H1 (cell line): ENCODE measurements around the gene ZFPL1. TPM values are rescaled to one million over a fixed set of nuclear protein-coding genes. Genes with fewer than 3 reads are reported as not detected.

ENCODE experiments used
- CTCF ChIA-PET: fragments of 300-600 bp; sonication (Branson Sonifier 250); formaldehyde crosslinking; loops from one replicate; lab custom pipeline; 2021; ENCODE audit not compliant: partially characterized antibody; lab: Charles Lee
- POLR2A ChIA-PET: fragments of 300-600 bp; sonication (Branson Sonifier 250); formaldehyde crosslinking; loops from one replicate; lab custom pipeline; 2021; ENCODE audit warnings: inconsistent platforms; ENCODE audit not compliant: partially characterized antibody; lab: Charles Lee
- DNase-seq, 2 experiments: peaks; one replicate each; pipeline versions ENCODE4 v3.0.0 to v3.0.0-alpha.2; 2010 to 2022; ENCODE audit warnings: low spot score in 2 of 2, low read depth in 1 of 2, mixed read lengths in 1 of 2
- FAIRE-seq: peaks from 2 replicates; lab custom pipeline; 2011; peaks lifted over from hg19 to GRCh38; lab: Jason Lieb, UNC
- H2AFZ ChIP-seq: 2 replicates; pipeline ENCODE4 v1.8.1; 2012; ENCODE audit warnings: low read length, inconsistent platforms
- H2AK5ac ChIP-seq: 2 replicates; pipeline ENCODE4 v1.6.1; 2013; ENCODE audit warnings: low read depth, low read length
- H2BK120ac ChIP-seq: replicated peaks from 2 replicates; pipeline ENCODE3; 2013; ENCODE audit warnings: low read depth, low read length, inconsistent platforms
- H2BK12ac ChIP-seq: 2 replicates; pipeline ENCODE4 v1.6.1; 2013; ENCODE audit warnings: low read depth, low read length
- H2BK15ac ChIP-seq: 2 replicates; pipeline ENCODE4 v1.6.1; 2013; ENCODE audit warnings: low read length
- H2BK20ac ChIP-seq: 2 replicates; pipeline ENCODE4 v1.6.1; 2013; ENCODE audit warnings: low read length
- H2BK5ac ChIP-seq: 2 replicates; pipeline ENCODE4 v1.6.1; 2013; ENCODE audit warnings: low read depth, low read length
- H3K14ac ChIP-seq: 2 replicates; pipeline ENCODE4 v1.6.1; 2013; ENCODE audit warnings: inconsistent platforms; ENCODE audit not compliant: insufficient read length
- H3K18ac ChIP-seq: 2 replicates; pipeline ENCODE4 v1.6.1; 2013; ENCODE audit warnings: low read length; ENCODE audit errors: extremely low read depth
- H3K23ac ChIP-seq: 2 replicates; pipeline ENCODE4 v1.6.1; 2013; ENCODE audit warnings: inconsistent platforms; ENCODE audit not compliant: insufficient read length
- H3K23me2 ChIP-seq: 2 replicates; pipeline ENCODE4 v1.6.1; 2013; ENCODE audit warnings: low read depth, low read length
- H3K27ac ChIP-seq: 2 replicates; pipeline ENCODE4 v1.6.1; 2011; ENCODE audit warnings: low read depth, low read length, inconsistent platforms
- H3K27me3 ChIP-seq, 4 experiments: replicated peaks in 1 of 4; 1 replicate in 1 of 4; 2 replicates in 3 of 4; pipeline versions ENCODE4 v1.6.1 to v1.8.1; 2011 to 2013; ENCODE audit warnings: low read length in 3 of 4, mild to moderate bottlenecking in 3 of 4, inconsistent platforms in 2 of 4, mixed read lengths in 2 of 4, moderate library complexity in 1 of 4; ENCODE audit not compliant: control insufficient read depth in 3 of 4, insufficient read depth in 3 of 4; ENCODE audit errors: extremely low read depth in 1 of 4
- H3K36me3 ChIP-seq, 4 experiments: 2 replicates each; pipeline versions ENCODE4 v1.6.1 to v1.8.1; 2011 to 2013; ENCODE audit warnings: mild to moderate bottlenecking in 4 of 4, low read length in 3 of 4, moderate library complexity in 2 of 4, control low read depth in 1 of 4, inconsistent platforms in 1 of 4; ENCODE audit not compliant: insufficient read depth in 4 of 4, control insufficient read depth in 2 of 4
- H3K4ac ChIP-seq: replicated peaks from 2 replicates; pipeline ENCODE3; 2013; ENCODE audit warnings: low read length, low read depth, mixed read lengths, inconsistent platforms; ENCODE audit not compliant: insufficient read length
- H3K4me1 ChIP-seq, 4 experiments: replicated peaks in 1 of 4; 1 replicate in 1 of 4; 2 replicates in 3 of 4; pipeline versions ENCODE4 v1.6.1 to v1.8.1; 2011 to 2013; ENCODE audit warnings: low read length in 3 of 4, inconsistent platforms in 2 of 4, mixed read lengths in 1 of 4; ENCODE audit not compliant: insufficient read depth in 4 of 4, control insufficient read depth in 3 of 4
- H3K4me2 ChIP-seq, 2 experiments: 2 replicates each; pipeline versions ENCODE4 v1.6.1 to v1.8.1; 2011 to 2013; ENCODE audit warnings: low read depth in 2 of 2, low read length in 2 of 2, control low read depth in 1 of 2, inconsistent platforms in 1 of 2, mild to moderate bottlenecking in 1 of 2; ENCODE audit not compliant: insufficient read depth in 1 of 2
- H3K4me3 ChIP-seq, 4 experiments: fragments of 200-600, 300-600 bp in 1 of 4; sonication (generic), shearing (Covaris generic), sonication (Bioruptor Twin) in 1 of 4; 2 replicates each; pipeline versions ENCODE4 v1.5.1 to v1.8.1; 2011 to 2016; ENCODE audit warnings: low read length in 4 of 4, low read depth in 3 of 4, control low read depth in 2 of 4, inconsistent platforms in 2 of 4, mild to moderate bottlenecking in 2 of 4, mixed read lengths in 1 of 4, moderate library complexity in 1 of 4; ENCODE audit not compliant: insufficient read depth in 2 of 4; ENCODE audit errors: extremely low read depth in 1 of 4
- H3K56ac ChIP-seq: replicated peaks from 2 replicates; pipeline ENCODE3; 2013; ENCODE audit warnings: low read depth, mild to moderate bottlenecking, mixed read lengths, low read length, inconsistent platforms; ENCODE audit not compliant: insufficient read length
- H3K79me1 ChIP-seq: 2 replicates; pipeline ENCODE4 v1.6.1; 2013; ENCODE audit warnings: low read depth, low read length, control low read depth
- H3K79me2 ChIP-seq, 2 experiments: 2 replicates each; pipeline versions ENCODE4 v1.6.1 to v1.8.1; 2012 to 2013; ENCODE audit warnings: low read length in 2 of 2, mild to moderate bottlenecking in 2 of 2, inconsistent platforms in 1 of 2; ENCODE audit not compliant: insufficient read depth in 2 of 2, control insufficient read depth in 1 of 2
- H3K9ac ChIP-seq, 4 experiments: replicated peaks in 1 of 4; 1 replicate in 1 of 4; 2 replicates in 3 of 4; pipeline versions ENCODE4 v1.6.1 to v1.8.1; 2011 to 2013; ENCODE audit warnings: low read depth in 3 of 4, low read length in 3 of 4, control low read depth in 2 of 4, mild to moderate bottlenecking in 2 of 4, moderate library complexity in 2 of 4, inconsistent platforms in 1 of 4; ENCODE audit errors: extremely low read depth in 1 of 4
- H3K9me3 ChIP-seq, 2 experiments: 2 replicates each; pipeline versions ENCODE4 v1.6.1 to v1.8.1; 2012 to 2013; ENCODE audit warnings: mild to moderate bottlenecking in 2 of 2, moderate library complexity in 2 of 2, control low read depth in 1 of 2, inconsistent platforms in 1 of 2, low read depth in 1 of 2, low read length in 1 of 2, mixed read lengths in 1 of 2; ENCODE audit not compliant: insufficient read depth in 2 of 2
- H4K20me1 ChIP-seq, 2 experiments: replicated peaks in 1 of 2; 2 replicates each; pipeline versions ENCODE3 to v1.8.1; 2011 to 2013; ENCODE audit warnings: inconsistent platforms in 2 of 2, low read length in 2 of 2, mild to moderate bottlenecking in 1 of 2; ENCODE audit not compliant: insufficient read depth in 2 of 2, control insufficient read depth in 1 of 2
- H4K5ac ChIP-seq: 2 replicates; pipeline ENCODE4 v1.6.1; 2013; ENCODE audit warnings: low read length, low read depth, mixed read lengths, inconsistent platforms; ENCODE audit not compliant: insufficient read length
- H4K8ac ChIP-seq: 2 replicates; pipeline ENCODE4 v1.8.0; 2013; ENCODE audit warnings: mild to moderate bottlenecking, moderate library complexity, low read length, inconsistent platforms; ENCODE audit not compliant: insufficient read depth; ENCODE audit errors: extremely low read depth
- H4K91ac ChIP-seq: replicated peaks from 2 replicates; pipeline ENCODE3; 2013; ENCODE audit warnings: low read length, mixed read lengths, inconsistent platforms; ENCODE audit not compliant: insufficient read length
- GABPA ChIP-seq: IDR thresholded peaks from 2 replicates; pipeline ENCODE4 v1.6.1; 2011; ENCODE audit warnings: mild to moderate bottlenecking, low read length, moderate library complexity, borderline replicate concordance; ENCODE audit not compliant: insufficient read depth
- GTF2F1 ChIP-seq: IDR thresholded peaks from 2 replicates; pipeline ENCODE4 v1.6.1; 2012; ENCODE audit warnings: low read depth, low read length, improper control_type of control experiment, borderline replicate concordance
- MAX ChIP-seq: IDR thresholded peaks from 2 replicates; pipeline ENCODE4 v1.6.1; 2012; ENCODE audit warnings: inconsistent platforms
- POU5F1 ChIP-seq: IDR thresholded peaks from 2 replicates; pipeline ENCODE4 v1.6.1; 2011; ENCODE audit warnings: low read depth, mild to moderate bottlenecking, low read length, moderate library complexity
- SAP30 ChIP-seq: fragments of 300-600 bp; sonication (generic); IDR thresholded peaks from 2 replicates; pipeline ENCODE4 v1.7.1; 2012; ENCODE audit warnings: low read length, moderate library complexity, mild to moderate bottlenecking, inconsistent platforms; ENCODE audit not compliant: insufficient read depth, insufficient replicate concordance
- WGBS, 2 experiments: shearing (Covaris generic) in 1 of 2; methylation state at CpG; one replicate each; pipeline versions ENCODE4 v1.1.6 to v1.1.7; 2013 to 2015; ENCODE audit warnings: low lambda C conversion rate in 2 of 2, mixed read lengths in 2 of 2, inconsistent platforms in 1 of 2, low coverage in 1 of 2, missing lambda C conversion rate in 1 of 2; ENCODE audit not compliant: insufficient replicate concordance in 2 of 2, insufficient coverage in 1 of 2, insufficient read length in 1 of 2; ENCODE audit errors: extremely low coverage in 1 of 2, missing lambda C conversion rate in 1 of 2; 5-methylcytosine and 5-hydroxymethylcytosine counted together
- polyA plus RNA-seq, 7 experiments: library from polyadenylated mRNA; depleted of rRNA in 3 of 7; stranded (reverse) in 5 of 7; unstranded in 2 of 7; fragments of >200 nt in 5 of 7; fragments of 200-250 nt in 2 of 7; gene quantifications; 1 replicate in 5 of 7; 2 replicates in 1 of 7; 4 replicates in 1 of 7; pipeline versions ENCODE4 v1.2.1 to v1.2.3, GENCODE V29; 2011 to 2013; ENCODE audit warnings: missing spikeins in 2 of 7, mixed read lengths in 2 of 7
- total RNA-seq: library from RNA; stranded (reverse); fragmentation: NEBNext Ultra II Directional; extraction: Animal tissue kit (Norgen Biotek cat#: 25700); gene quantifications from 2 replicates; pipeline ENCODE4 v1.2.1, GENCODE V29; 2021

Gene ZFPL1
- total and polyA plus RNA-seq, 2 of the 8 experiments (the other 6 are each of a cell fraction or from before 2014, with no cell fraction given), result 21.5 to 76.8 TPM

DNA sequence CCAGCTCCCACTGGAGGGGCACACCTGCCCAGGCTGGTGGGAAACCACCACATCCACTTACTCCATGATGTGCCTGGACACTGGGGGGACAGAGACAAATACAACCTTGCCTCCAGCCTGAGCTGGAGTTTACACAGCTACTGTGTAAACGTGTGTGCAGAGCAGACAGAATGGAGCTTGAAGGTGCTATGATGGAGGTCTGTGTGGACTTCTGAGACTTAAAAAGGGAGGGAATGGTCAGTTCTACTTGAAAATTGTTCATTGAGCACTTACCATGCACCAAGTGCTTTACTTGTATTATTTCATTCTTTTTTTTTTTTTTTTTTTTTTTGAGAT lies 11.4 kb upstream of the ZFPL1 start:
- Histone ChIP-seq H4K8ac (no peak overlapping the region), H3K4me3 (no peak overlapping the region), H2BK5ac (no peak overlapping the region), H3K27me3 (no peaks in the 10 kb centered on the region), H3K14ac (no peak overlapping the region), H2AFZ (no peak overlapping the region), H2BK120ac (no peak overlapping the region), H3K56ac (no peak overlapping the region), H2BK12ac (no peak overlapping the region), H4K5ac (no peak overlapping the region), H3K23me2 (no peaks in the 10 kb centered on the region), H2BK15ac (no peak overlapping the region), H3K4me2 (no peak overlapping the region), H3K36me3 (peaks cover 4 to 14% (median 11%) of the 10 kb centered on the region in 4 experiments; a peak in 7 of 8 replicates), H2BK20ac (no peak overlapping the region), H2AK5ac (no peak overlapping the region), H3K23ac (no peak overlapping the region), H3K27ac (no peak overlapping the region), H3K79me2 (peaks cover 0 to 5% of the 10 kb centered on the region in 2 experiments; a peak in 1 of 4 replicates), H4K91ac (no peak overlapping the region), H3K79me1 (peaks cover 3% of the 10 kb centered on the region; the same call in 1 of the 2 replicates), H3K4me1 (peaks cover 0 to 4% (median under 1%) of the 10 kb centered on the region in 4 experiments; a peak in 3 of 7 replicates), H3K18ac (no peak overlapping the region), H3K9me3 (no peaks in the 10 kb centered on the region), H3K9ac (no peak overlapping the region), H3K4ac (no peak overlapping the region), H4K20me1 (peaks cover 3 to 4% of the 10 kb centered on the region in 2 experiments)
- CTCF ChIA-PET, result interaction anchor here (1.1 to 1.5 kb wide), 3 partner anchors 10 to 59 kb away, joined by 3 to 9 read pairs (median 4); partner anchors contain the start of gene ARL2
- POLR2A ChIA-PET, result interaction anchor here (0.5 to 21.6 kb wide), 7 partner anchors 10 to 429 kb away, joined by 3 to 230 read pairs (median 3); partner anchors contain the start of genes CDCA5, VPS51 and ZFPL1
- FAIRE-seq (no peak), DNase-seq (no peak)
- 88% methylated on average over 1 of the region's 1 CpG; no CpG with 5 or more reads in 1 of the 2 experiments for WGBS, 2 experiments
- no peak for TF ChIP-seq POU5F1
- no peak for TF ChIP-seq SAP30
- no peak for TF ChIP-seq GTF2F1
- no peak for TF ChIP-seq GABPA
- no peak for TF ChIP-seq MAX
